ENCODE measurements around the gene RPS15. TPM values are rescaled to one million over a fixed set of nuclear protein-coding genes. Genes with fewer than 3 reads are reported as not detected.
A peak's percentile ranks its signal among the peaks of the same experiment; 100 is the strongest.

The RPS15 gene
- total and polyA plus RNA-seq, 4 experiments from 2014 or later, result 1,715 to 2,757 (median 2,201) TPM

GRCh38 chr19:1445932-1446712 lies 7.9 kb downstream of the RPS15 start:
- H3K36me3 Mint-ChIP-seq, result peaks cover 12 to 16% of the 10 kb centered on the region in 2 donors
- intact Hi-C loops (cut with micrococcal nuclease), result loop anchor here (1.0 to 2.0 kb wide), 3 partner anchors 25 to 67 kb away; partner anchors contain the start of genes ADAMTSL5 and PCSK4
- peaks cover 0 to 4% (median 0%) of the 10 kb centered on the region in 8 donors for H3K9me3 Mint-ChIP-seq
- peaks cover 24 to 28% of the 10 kb centered on the region in 2 donors for H3K27me3 Mint-ChIP-seq
- H3K4me3 Mint-ChIP-seq, result no peak overlapping the region
- peaks cover 9 to 45% (median 17%) of the 10 kb centered on the region in 4 donors for H3K4me1 Mint-ChIP-seq
- Histone ChIP-seq H3K4me3 (ENCODE audit: low read length in 2 of 2) (no peak overlapping the region), H3K4me1 (ENCODE audit: insufficient read depth, low read length) (peaks cover 36% of the 10 kb centered on the region), H3K27me3 (ENCODE audit: insufficient read depth, low read length) (peaks cover 35% of the 10 kb centered on the region), H3K27ac (ENCODE audit: low read depth, low read length) (no peak overlapping the region), H3K9me3 (ENCODE audit: control insufficient read depth in 1 of 2, low read length in 2 of 2) (no peaks in the 10 kb centered on the region), H3K36me3 (ENCODE audit: insufficient read depth, low read length) (peaks cover 12% of the 10 kb centered on the region)
- ChIA-PET CTCF (ENCODE audit: partially characterized antibody) (interaction anchor here (1.0 to 1.9 kb wide), 5 partner anchors 9 to 62 kb away, joined by 3 to 9 read pairs (median 4); no protein-coding TSS in a partner anchor), POLR2A (ENCODE audit: partially characterized antibody) (interaction anchor here (0.9 to 3.8 kb wide), 5 partner anchors 9 to 26 kb away, joined by 4 to 20 read pairs (median 5); no protein-coding TSS in a partner anchor)
- no peak for DNase-seq
- H3K27ac Mint-ChIP-seq, result no peak overlapping the region

GRCh38 chr19:1446713-1447481 lies 8.7 kb downstream of the RPS15 start:
- POLR2A ChIA-PET (ENCODE audit: partially characterized antibody), result interaction anchor here (0.6 to 1.7 kb wide), 2 partner anchors 9 to 203 kb away, joined by 3 to 5 read pairs; no protein-coding TSS in a partner anchor
- Histone ChIP-seq H3K36me3 (ENCODE audit: insufficient read depth, low read length) (peaks cover 5% of the 10 kb centered on the region), H3K27me3 (ENCODE audit: insufficient read depth, low read length) (peaks cover 40% of the 10 kb centered on the region), H3K4me3 (ENCODE audit: low read length in 2 of 2) (no peak overlapping the region), H3K27ac (ENCODE audit: low read depth, low read length) (no peak overlapping the region), H3K4me1 (ENCODE audit: insufficient read depth, low read length) (peaks cover 36% of the 10 kb centered on the region), H3K9me3 (ENCODE audit: control insufficient read depth in 1 of 2, low read length in 2 of 2) (no peaks in the 10 kb centered on the region)
- peak in 1 of 5 donors; percentile 36 for DNase-seq
- peaks cover 9 to 44% (median 15%) of the 10 kb centered on the region in 4 donors for H3K4me1 Mint-ChIP-seq
- peak overlapping the region in 1 of 7 donors; percentile 68 for H3K27ac Mint-ChIP-seq
- intact Hi-C loops (cut with micrococcal nuclease), result no loop called here
- peaks cover 0 to 3% (median 0%) of the 10 kb centered on the region in 8 donors for H3K9me3 Mint-ChIP-seq
- H3K36me3 Mint-ChIP-seq, result peaks cover 4 to 10% of the 10 kb centered on the region in 2 donors
- peak overlapping the region in 4 of 8 donors; percentile 23 to 58 (median 40) for H3K4me3 Mint-ChIP-seq
- CTCF ChIA-PET (ENCODE audit: partially characterized antibody), result no interaction called here
- peaks cover 24 to 30% of the 10 kb centered on the region in 2 donors for H3K27me3 Mint-ChIP-seq

- peak overlapping the region in 1 of 7 donors; percentile 68 for H3K27ac Mint-ChIP-seq
- peaks cover 36% of the 10 kb centered on the region for H3K4me1 ChIP-seq (ENCODE audit: insufficient read depth, low read length)
- H3K36me3 ChIP-seq (ENCODE audit: insufficient read depth, low read length), result no peaks in the 10 kb centered on the region
- peak overlapping the region in 3 of 8 donors; percentile 2 to 25 (median 21) for H3K4me3 Mint-ChIP-seq
- H3K27ac ChIP-seq (ENCODE audit: low read depth, low read length), result no peak overlapping the region
- peaks cover 8 to 38% (median 15%) of the 10 kb centered on the region in 4 donors for H3K4me1 Mint-ChIP-seq
- peaks cover 24 to 32% of the 10 kb centered on the region in 2 donors for H3K27me3 Mint-ChIP-seq
- ChIA-PET POLR2A (ENCODE audit: partially characterized antibody) (interaction anchor here (1.7 kb wide), 1 partner anchor 8 kb away, joined by 5 read pairs; no protein-coding TSS in a partner anchor), CTCF (ENCODE audit: partially characterized antibody) (no interaction called here)
- H3K9me3 Mint-ChIP-seq, result peaks cover 0 to 3% (median 0%) of the 10 kb centered on the region in 8 donors
- H3K27me3 ChIP-seq (ENCODE audit: insufficient read depth, low read length), result peaks cover 40% of the 10 kb centered on the region
- H3K36me3 Mint-ChIP-seq, result peaks cover 0 to 4% of the 10 kb centered on the region in 2 donors
- no peak overlapping the region for H3K4me3 ChIP-seq (ENCODE audit: low read length in 2 of 2)
- intact Hi-C loops (cut with micrococcal nuclease), result no loop called here
- DNase-seq, result no peak
- no peaks in the 10 kb centered on the region for H3K9me3 ChIP-seq (ENCODE audit: control insufficient read depth in 1 of 2, low read length in 2 of 2)
Measured at GRCh38 chr19:1447504-1447903, 9.3 kb downstream of the RPS15 start.

- Histone ChIP-seq H3K27ac (ENCODE audit: low read depth, low read length) (no peak overlapping the region), H3K4me1 (ENCODE audit: insufficient read depth, low read length) (peaks cover 36% of the 10 kb centered on the region), H3K36me3 (ENCODE audit: insufficient read depth, low read length) (no peaks in the 10 kb centered on the region), H3K27me3 (ENCODE audit: insufficient read depth, low read length) (peaks cover 40% of the 10 kb centered on the region), H3K9me3 (ENCODE audit: control insufficient read depth in 1 of 2, low read length in 2 of 2) (no peaks in the 10 kb centered on the region), H3K4me3 (ENCODE audit: low read length in 2 of 2) (no peak overlapping the region)
- ChIA-PET POLR2A (ENCODE audit: partially characterized antibody) (interaction anchor here (1.7 kb wide), 1 partner anchor 8 kb away, joined by 5 read pairs; no protein-coding TSS in a partner anchor), CTCF (ENCODE audit: partially characterized antibody) (no interaction called here)
- H3K27ac Mint-ChIP-seq, result peak overlapping the region in 2 of 7 donors; percentile 68 to 70
- peaks cover 8 to 34% (median 15%) of the 10 kb centered on the region in 4 donors for H3K4me1 Mint-ChIP-seq
- peaks cover 26 to 33% of the 10 kb centered on the region in 2 donors for H3K27me3 Mint-ChIP-seq
- H3K9me3 Mint-ChIP-seq, result peaks cover 0 to 3% (median 0%) of the 10 kb centered on the region in 8 donors
- intact Hi-C loops (cut with micrococcal nuclease), result no loop called here
- peak overlapping the region in 2 of 8 donors; percentile 21 to 64 for H3K4me3 Mint-ChIP-seq
- DNase-seq, result no peak
- H3K36me3 Mint-ChIP-seq, result no peaks in the 10 kb centered on the region
Measured at GRCh38 chr19:1447944-1448343, 9.7 kb downstream of the RPS15 start.

GRCh38 chr19:1449467-1450442 lies 11.6 kb downstream of the RPS15 start, which contains the start of gene APC2:
APC2 (plus strand) TSS chr19:1450121; CDS start chr19:1453002, 2,881 bp downstream.
- H3K27ac ChIP-seq (ENCODE audit: low read depth, low read length), result no peak within 1 kb of the TSS
- peak within 1 kb of the TSS; percentile 25 to 68 (median 42) for H3K4me3 Mint-ChIP-seq
- no peak within 1 kb of the TSS for H3K4me3 ChIP-seq (ENCODE audit: low read length in 2 of 2)
- peaks cover 29 to 40% of the 10 kb centered on the region in 2 donors for H3K27me3 Mint-ChIP-seq
- H3K36me3 ChIP-seq (ENCODE audit: insufficient read depth, low read length), result no peaks in the 10 kb centered on the region
- H3K27me3 ChIP-seq (ENCODE audit: insufficient read depth, low read length), result peaks cover 40% of the 10 kb centered on the region
- H3K9me3 Mint-ChIP-seq, result peaks cover 0 to 3% (median 0%) of the 10 kb centered on the region in 8 donors
- H3K4me1 ChIP-seq (ENCODE audit: insufficient read depth, low read length), result peaks cover 29% of the 10 kb centered on the region
- peaks cover 8 to 29% (median 14%) of the 10 kb centered on the region in 4 donors for H3K4me1 Mint-ChIP-seq
- ChIA-PET POLR2A (ENCODE audit: partially characterized antibody) (interaction anchor here (0.9 kb wide), 1 partner anchor 41 kb away, joined by 3 read pairs; the partner anchor contains the start of gene REEP6), CTCF (ENCODE audit: partially characterized antibody) (no interaction called here)
- H3K9me3 ChIP-seq (ENCODE audit: control insufficient read depth in 1 of 2, low read length in 2 of 2), result no peaks in the 10 kb centered on the region
- peak within 1 kb of the TSS in 5 of 7 donors; percentile 17 to 77 (median 61) for H3K27ac Mint-ChIP-seq
- intact Hi-C loops (cut with micrococcal nuclease), result no loop called here
- H3K36me3 Mint-ChIP-seq, result no peaks in the 10 kb centered on the region
- DNase-seq, result peak in 2 of 5 donors; percentile 31 to 38
